HG02642 (cell line): ENCODE results near the gene PEX11G.
"Not testable (repeated sequence)": the region's sequence is repeated elsewhere in the genome, so short reads cannot be mapped to it uniquely, and the experiment has no call there.

Experiments
- ATAC-seq: cut with Tn5 transposase; IDR thresholded peaks from one replicate; pipeline ENCODE4 v1.9.1; 2021; ENCODE audit warnings: mild to moderate bottlenecking; ENCODE audit not compliant: unreplicated experiment, poor library complexity

Gene PEX11G

GRCh38 chr19:7470540-7471305, 18.1 kb downstream of the PEX11G start:
- ATAC-seq, result no peak

GRCh38 chr19:7469669-7470285, 19.1 kb downstream of the PEX11G start:
- ATAC-seq, result no peak

GRCh38 chr19:7468840-7469239, 20.0 kb downstream of the PEX11G start:
- no peak for ATAC-seq

GRCh38 chr19:7467009-7467989, 21.5 kb downstream of the PEX11G start:
- ATAC-seq, result no peak

GRCh38 chr19:7463575-7463974, 25.3 kb downstream of the PEX11G start:
- no peak for ATAC-seq

DNA sequence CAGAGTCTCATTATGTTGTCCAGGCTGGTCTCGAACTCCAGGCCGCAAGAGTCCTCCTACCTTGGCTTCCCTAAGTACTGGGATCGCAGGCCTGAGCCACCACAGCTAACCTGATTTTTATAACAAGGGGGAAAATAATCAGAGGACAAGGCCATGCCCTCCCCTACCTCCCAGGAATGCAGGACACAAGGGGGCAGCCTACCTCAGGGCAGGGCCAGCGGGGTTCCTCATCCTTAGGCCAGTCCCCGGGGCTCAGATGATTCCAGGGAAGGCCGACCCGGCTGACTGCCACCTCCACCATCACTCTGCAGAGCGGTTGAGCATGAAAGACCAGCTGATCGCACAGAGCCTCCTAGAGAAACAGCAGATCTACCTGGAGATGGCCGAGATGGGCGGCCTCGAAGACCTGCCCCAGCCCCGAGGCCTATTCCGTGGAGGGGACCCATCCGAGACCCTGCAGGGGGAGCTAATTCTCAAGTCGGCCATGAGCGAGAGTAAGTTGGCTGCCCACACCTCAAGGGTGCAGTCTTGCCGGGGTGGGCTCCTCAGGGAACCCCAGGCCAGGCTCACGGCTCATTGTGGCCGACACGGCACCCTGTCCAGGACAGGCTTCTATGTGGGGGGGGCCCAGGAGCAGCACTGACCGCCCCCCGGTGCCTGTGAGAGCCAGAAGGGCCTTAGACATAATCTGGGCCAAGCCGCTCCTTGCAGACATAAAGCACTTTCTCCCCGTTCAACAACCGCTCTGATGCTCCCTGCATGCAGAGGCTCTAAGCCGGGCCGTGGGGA, 26.8 kb downstream of the PEX11G start:
- no peak for ATAC-seq

GRCh38 chr19:7460562-7460966, 28.3 kb downstream of the PEX11G start:
- no peak for ATAC-seq

DNA sequence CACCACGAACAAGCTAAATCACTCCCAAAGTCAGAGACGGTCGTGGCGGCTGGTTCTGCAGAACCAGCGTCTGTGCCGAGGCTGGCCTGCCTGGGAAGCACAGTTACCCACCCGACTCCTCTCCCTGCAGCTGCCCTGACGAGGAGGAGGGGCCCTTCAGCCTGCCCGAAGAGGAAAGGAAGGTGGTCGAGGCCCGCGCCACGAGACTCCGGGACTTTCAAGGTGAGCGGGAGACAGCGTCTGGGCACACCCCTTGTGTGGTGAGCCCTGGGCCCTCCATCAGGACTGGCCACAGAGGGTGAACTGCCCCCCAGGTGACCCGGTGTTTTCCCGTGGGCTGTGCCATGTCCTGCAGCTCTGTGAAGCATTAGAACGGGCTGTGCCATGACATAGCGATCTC, 29.1 kb downstream of the PEX11G start:
- no peak for ATAC-seq

DNA sequence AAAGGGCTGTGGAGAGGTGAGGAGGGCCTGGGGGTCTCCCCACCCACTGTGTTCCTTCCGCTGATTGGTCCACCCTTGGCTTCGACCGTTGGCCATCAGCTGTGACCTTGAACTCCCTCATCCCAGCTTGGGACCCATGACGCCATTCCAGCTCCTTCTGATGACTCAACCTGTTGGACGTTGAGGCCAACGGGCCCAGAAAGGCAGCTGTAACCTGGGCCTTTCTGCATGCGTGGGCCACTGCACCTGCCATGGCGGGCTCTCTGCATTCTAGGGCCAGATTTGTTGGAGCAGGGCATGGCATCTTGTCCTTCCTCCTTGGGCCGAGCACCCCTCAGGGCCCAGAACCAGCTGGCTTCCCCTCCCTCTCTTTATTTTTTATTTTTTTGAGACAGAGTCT, 30.2 kb downstream of the PEX11G start:
- no peak for ATAC-seq

- no peak for ATAC-seq
These were observed 31.8 kb downstream of the PEX11G start for GRCh38 chr19:7456964-7457541.

GRCh38 chr19:7455600-7456296, 33.1 kb downstream of the PEX11G start:
- ATAC-seq, result no peak

DNA sequence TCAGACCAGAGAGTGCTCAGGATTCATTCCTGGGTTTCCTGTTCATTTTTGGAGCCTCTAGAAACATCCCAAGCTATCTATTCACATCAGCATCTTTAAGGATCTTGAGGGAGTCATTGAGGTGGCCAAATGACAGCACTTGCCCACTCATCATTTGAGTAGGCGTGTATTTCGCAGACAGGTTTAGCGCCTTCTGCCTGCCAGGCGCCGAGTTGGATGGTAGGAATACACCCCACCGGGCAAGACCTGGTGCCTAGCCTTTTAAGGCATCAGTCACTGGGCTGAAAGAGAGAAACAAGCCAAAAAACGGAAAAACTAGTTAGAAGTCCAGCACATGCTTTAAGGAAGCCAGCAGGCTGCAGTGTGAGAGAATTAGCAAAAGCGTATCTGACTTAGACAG, 33.8 kb downstream of the PEX11G start:
- no peak for ATAC-seq

GRCh38 chr19:7450243-7451223, 38.3 kb downstream of the PEX11G start:
- ATAC-seq, result no peak

DNA sequence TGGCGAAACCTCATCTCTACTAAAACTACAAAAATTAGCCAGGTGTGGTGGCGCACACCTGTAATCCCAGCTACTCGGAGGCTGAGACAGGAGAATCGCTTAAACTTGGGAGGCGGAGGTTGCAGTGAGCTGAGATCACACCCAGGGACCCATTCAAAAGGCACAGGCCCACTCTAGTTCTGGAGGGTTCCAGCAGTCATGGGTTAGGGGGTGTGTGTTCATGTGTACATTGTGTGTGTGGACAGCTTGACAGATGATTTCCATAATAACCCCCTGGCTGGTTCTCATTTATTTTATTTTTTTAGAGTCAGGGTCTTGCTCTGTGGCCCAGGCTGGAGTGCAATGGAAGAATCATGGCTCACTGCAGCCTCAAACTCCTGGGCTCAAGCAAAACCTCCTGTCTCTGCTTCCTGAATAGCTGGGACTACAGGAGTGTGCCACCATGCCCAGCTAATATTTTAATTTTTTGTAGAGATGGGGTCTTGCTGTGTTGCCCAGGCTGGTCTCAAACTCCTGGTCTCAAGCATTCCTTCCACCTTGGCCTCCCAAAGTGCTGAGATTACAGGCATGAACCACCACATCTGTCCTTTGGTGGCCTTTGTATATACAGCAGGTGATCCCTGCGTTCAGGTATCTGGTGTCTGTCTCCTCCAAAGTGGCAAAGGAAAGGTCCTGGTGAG, 39.3 kb downstream of the PEX11G start:
- not testable (repeated sequence) for ATAC-seq

DNA sequence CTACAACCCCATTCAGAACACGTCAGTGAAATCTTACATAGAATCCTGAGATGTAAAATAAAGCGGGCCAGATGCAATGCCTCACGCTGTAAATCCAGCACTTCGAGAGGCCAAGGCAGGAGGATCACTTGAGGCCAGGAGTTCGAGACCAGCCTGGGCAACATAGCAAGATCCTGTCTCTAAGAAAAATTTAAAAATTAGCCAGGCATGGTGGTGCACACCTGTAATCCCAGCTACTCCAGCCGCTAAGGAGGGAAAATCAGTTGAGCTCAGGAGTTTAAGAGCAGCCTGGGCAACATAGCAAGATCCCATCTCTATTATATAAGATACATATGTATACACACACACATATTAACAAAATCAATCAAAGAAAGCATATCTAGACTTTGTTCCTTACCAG, 41.2 kb downstream of the PEX11G start:
- no peak for ATAC-seq

DNA sequence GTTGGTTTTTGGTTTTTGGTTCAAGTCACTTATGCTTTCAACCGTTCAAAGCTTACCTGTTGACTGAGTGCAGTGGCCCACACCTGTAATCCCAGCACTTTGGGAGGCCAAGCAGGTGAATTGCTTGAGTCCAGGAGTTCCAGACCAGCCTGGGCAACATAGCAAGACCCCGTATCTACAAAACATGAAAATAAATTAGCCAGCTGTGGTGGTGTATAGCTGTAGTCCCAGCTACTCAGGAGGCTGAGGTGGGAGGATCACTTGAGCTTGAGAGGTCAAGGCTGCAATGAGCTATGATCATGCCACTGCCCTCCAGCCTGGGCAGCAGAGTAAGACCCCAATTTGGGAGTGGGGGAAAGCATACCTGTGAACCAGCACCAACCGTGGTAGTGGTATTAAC, 43.7 kb downstream of the PEX11G start:
- ATAC-seq, result no peak

GRCh38 chr19:7444042-7444441, 44.8 kb downstream of the PEX11G start:
- no peak for ATAC-seq

- ATAC-seq, result no peak
These were observed 46.4 kb downstream of the PEX11G start for GRCh38 chr19:7442423-7442822.
